ENCODE measurements around the gene MORN5.

MORN5 gene

GRCh38 chr9:122218071-122218934 is 58.6 kb downstream of the MORN5 start:
- DNase-seq = no peak

- DNase-seq = no peak
These were observed 59.5 kb downstream of the MORN5 start for GRCh38 chr9:122218935-122219855.

GRCh38 chr9:122219856-122220672 is 60.4 kb downstream of the MORN5 start:
- no peak for DNase-seq

GRCh38 chr9:122220673-122221182 is 61.0 kb downstream of the MORN5 start:
- DNase-seq = no peak

GRCh38 chr9:122221183-122221811 is 61.6 kb downstream of the MORN5 start:
- no peak for DNase-seq

- no peak for DNase-seq
These were observed 63.1 kb downstream of the MORN5 start for GRCh38 chr9:122222791-122223190.

GRCh38 chr9:122223435-122223834 is 63.7 kb downstream of the MORN5 start:
- no peak for DNase-seq

GRCh38 chr9:122225312-122226141 is 65.8 kb downstream of the MORN5 start:
- no peak for DNase-seq

- no peak for DNase-seq
These were observed 66.5 kb downstream of the MORN5 start for GRCh38 chr9:122226142-122226757.

- DNase-seq = no peak
These were observed 67.3 kb downstream of the MORN5 start for GRCh38 chr9:122226758-122227574.

- DNase-seq = no peak
These were observed 67.8 kb downstream of the MORN5 start for GRCh38 chr9:122227575-122227900.

- no peak for DNase-seq
These were observed 68.5 kb downstream of the MORN5 start for GRCh38 chr9:122228191-122228567.

GRCh38 chr9:122228568-122229484 is 69.1 kb downstream of the MORN5 start, which contains the start of gene LHX6:
Gene LHX6 (minus strand): TSS chr9:122228957. CDS start chr9:122228740, 217 bp downstream.
- DNase-seq = no peak

- no peak for DNase-seq
These were observed 69.8 kb downstream of the MORN5 start for GRCh38 chr9:122229485-122229837.

GRCh38 chr9:122232796-122233306 is 73.1 kb downstream of the MORN5 start:
- DNase-seq = no peak

- no peak for DNase-seq
These were observed 74.5 kb downstream of the MORN5 start for GRCh38 chr9:122234022-122234748.

GRCh38 chr9:122236681-122237080 is 77.0 kb downstream of the MORN5 start:
- no peak for DNase-seq

GRCh38 chr9:122239722-122240121 is 80.0 kb downstream of the MORN5 start:
- DNase-seq = no peak

Measured in NCI-H524 treated with DMSO at 0.1 percent for 48 hours (cell line).